ENCODE measurements around the gene MYT1. TPM values are rescaled to one million over a fixed set of nuclear protein-coding genes. Genes with fewer than 3 reads are reported as not detected.

MYT1 gene
- total and polyA plus RNA-seq, 2 of the 8 experiments (the other 6 are each of a cell fraction or from before 2014, with no cell fraction given), result 0.63 to 2.0 TPM

DNA sequence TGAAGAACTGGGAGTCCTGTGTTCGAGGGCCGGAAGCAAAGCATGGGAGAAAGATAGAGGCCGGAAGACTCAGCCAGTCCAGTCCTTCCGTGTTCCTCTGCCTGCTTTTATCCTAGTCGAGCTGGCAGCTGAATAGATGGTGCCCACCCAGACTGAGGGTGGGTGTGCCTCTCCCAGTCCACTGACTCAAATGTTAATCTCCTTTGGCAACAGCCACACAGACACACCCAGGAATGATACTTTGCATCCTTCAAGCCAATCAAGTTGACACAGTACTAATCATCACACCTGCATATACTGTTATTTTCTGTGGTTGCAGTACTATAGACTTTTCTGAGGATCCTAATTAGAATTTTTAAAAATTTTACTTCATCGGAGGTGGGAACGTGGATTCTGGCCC, 112.6 kb downstream of the MYT1 start (continued):
- TF ChIP-seq ZNF274 (IDR thresholded peaks at IDR 0.05; ENCODE audit: borderline replicate concordance, extremely low read depth, low read length) (no peak), KDM4A (IDR thresholded peaks at IDR 0.05; ENCODE audit: low read depth, low read length, severe bottlenecking) (no peak), ATF2 (IDR thresholded peaks at IDR 0.05; ENCODE audit: low read length) (no peak), RNF2 (IDR thresholded peaks at IDR 0.05; ENCODE audit: borderline replicate concordance, low read depth, low read length, missing control alignments, poor library complexity, severe bottlenecking) (no peak), PHF8 (conservative IDR thresholded peaks at IDR 0.05; ENCODE audit: low read depth, low read length) (no peak)

All from H1 (cell line).